NCI-H1417 treated with DMSO at 0.1 percent for 48 hours (cell line): ENCODE measurements around the gene GPSM1.

Source experiments
- DNase-seq: peaks from one replicate; lab custom pipeline; 2025; lab: John Stamatoyannopoulos, UW

Gene GPSM1

GRCh38 chr9:136331556-136332481, 4.5 kb downstream of the GPSM1 start:
- DNase-seq = no peak

GRCh38 chr9:136332482-136332983, 5.2 kb downstream of the GPSM1 start:
- DNase-seq = no peak

GRCh38 chr9:136333045-136333444, 5.7 kb downstream of the GPSM1 start:
- DNase-seq = no peak

DNA sequence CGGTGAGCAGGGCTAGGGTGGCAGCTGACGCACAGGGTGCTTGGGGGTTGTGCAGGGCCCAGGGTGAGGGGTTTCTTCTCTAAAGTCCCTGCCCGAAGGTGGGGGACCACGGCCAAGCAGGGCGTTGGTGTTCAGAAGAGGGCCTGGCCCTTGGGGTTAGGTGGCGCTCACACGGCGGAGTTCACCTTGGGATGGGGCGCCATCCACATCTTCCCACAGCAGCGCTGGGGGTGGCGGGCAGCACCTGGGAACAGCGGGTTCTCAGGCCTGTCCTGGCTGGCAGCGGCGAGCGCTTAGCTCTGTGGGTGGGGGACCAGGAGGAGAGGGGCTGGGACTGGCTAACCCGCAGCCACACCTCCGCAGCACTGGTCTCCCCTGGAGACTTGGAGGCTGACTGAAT, 6.1 kb downstream of the GPSM1 start:
- no peak for DNase-seq

GRCh38 chr9:136334541-136334940, 7.2 kb downstream of the GPSM1 start:
- no peak for DNase-seq

GRCh38 chr9:136335296-136336155, 8.2 kb downstream of the GPSM1 start:
- no peak for DNase-seq

GRCh38 chr9:136336156-136336870, 9.0 kb downstream of the GPSM1 start:
- DNase-seq = no peak

- no peak for DNase-seq
Measured at GRCh38 chr9:136336881-136337280, 9.5 kb downstream of the GPSM1 start.

- DNase-seq = no peak
Measured at GRCh38 chr9:136337416-136338395, 10.4 kb downstream of the GPSM1 start.

DNA sequence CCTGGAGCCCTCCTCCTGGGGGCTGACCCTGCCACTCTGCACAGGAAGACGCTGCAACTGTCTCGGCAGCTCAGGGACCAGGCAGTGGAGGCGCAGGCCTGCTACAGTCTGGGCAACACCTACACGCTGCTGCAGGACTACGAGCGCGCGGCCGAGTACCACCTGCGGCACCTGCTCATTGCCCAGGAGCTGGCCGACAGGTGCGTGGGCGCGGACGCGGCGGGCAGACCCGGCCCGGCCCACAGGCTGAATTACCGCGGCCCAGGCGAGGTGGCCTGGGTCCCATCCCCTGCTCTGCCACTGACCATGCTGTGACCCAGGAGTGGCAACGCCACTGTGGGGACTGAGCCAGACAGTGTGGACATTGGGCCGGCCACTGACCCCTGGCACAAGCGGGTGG, 11.2 kb downstream of the GPSM1 start:
- DNase-seq = no peak

- DNase-seq = no peak
Measured at GRCh38 chr9:136339173-136339957, 12.0 kb downstream of the GPSM1 start.

DNA sequence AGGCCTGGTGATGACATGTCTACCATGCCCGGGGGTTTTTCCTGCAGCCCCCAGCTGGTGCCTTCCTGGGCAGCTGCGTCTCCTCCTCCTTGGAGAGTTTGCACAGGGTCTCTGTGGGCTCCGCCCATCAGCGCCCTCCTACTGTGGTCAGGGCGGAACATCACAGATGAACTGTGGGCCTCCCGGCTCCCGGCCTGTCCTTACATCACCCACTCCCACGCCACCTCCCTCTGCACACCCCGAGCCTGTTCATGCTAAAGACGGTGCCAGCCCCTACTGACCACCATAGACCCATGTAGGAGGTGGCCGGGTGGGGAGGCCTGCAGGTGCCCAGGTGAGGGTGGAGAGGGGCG, 12.6 kb downstream of the GPSM1 start:
- DNase-seq = no peak

GRCh38 chr9:136340356-136341041, 13.2 kb downstream of the GPSM1 start:
- no peak for DNase-seq

GRCh38 chr9:136341042-136341655, 13.8 kb downstream of the GPSM1 start:
- no peak for DNase-seq

- DNase-seq = no peak
Measured at GRCh38 chr9:136341769-136342168, 14.4 kb downstream of the GPSM1 start.

DNA sequence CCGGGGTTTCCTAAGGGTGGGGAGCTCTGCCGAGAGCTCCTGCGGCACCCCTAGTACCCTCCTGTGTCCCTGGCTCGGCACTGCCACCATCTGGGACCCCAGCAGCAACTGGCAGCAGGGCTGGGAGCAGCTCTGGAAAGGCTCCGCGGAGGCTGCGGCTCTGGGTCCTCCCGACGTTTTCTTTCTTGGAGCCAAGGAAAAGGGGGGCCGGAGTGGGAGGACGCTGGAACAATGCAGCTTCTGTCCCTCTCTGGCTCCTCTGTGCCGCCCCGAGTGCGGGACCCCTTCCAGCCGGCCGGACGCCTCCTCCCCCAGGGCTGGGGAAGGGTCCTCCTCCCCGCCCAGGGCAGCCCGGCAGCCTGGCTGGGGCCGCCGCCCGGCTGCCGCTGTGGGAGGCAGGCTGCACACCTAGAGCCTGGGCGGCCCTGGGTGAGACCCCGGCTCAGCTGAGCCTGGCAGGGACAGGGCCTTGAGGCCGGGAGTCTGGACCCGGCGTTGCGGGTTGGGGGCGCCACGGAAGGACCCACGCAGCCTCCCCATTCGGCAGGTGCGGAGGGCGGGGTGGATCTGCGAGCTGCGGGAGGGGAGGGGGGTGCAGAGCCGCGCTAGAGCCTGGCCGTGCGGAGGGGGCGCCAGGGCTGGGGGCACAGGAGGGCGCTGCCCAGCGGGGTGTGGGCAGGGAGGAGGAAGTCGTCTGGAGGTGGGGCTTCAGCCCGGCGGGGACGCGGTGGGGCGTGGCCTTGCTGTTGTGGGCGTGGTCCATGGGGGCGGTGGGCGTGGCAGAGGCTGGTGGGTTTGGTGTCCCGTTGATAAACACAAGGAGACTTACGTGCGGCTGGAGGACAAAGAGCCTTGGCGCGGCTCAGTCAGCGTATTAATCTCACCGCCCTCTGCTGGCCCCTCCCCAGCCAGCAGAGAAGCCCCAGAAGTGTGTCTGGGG, 15.1 kb downstream of the GPSM1 start:
- no peak for DNase-seq

GRCh38 chr9:136343121-136343883, 16.0 kb downstream of the GPSM1 start:
- DNase-seq = no peak
